Osteocyte (in vitro differentiated cells): Measurements from ENCODE around the gene THBD. TPM values are rescaled to one million over a fixed set of nuclear protein-coding genes. Genes with fewer than 3 reads are reported as not detected.

Experiments used
- DNase-seq: peaks from one replicate; pipeline ENCODE4 v3.0.0; 2021; ENCODE audit warnings: mixed read lengths; ENCODE audit not compliant: unreplicated experiment; ENCODE audit errors: extremely low spot score
- H3K27ac Mint-ChIP-seq: one replicate; pipeline ENCODE4 v1.8.0; 2021; ENCODE audit warnings: mild to moderate bottlenecking, mixed read lengths; ENCODE audit not compliant: unreplicated experiment
- H3K27me3 Mint-ChIP-seq: one replicate; pipeline ENCODE4 v1.8.0; 2021; ENCODE audit warnings: mixed read lengths; ENCODE audit not compliant: unreplicated experiment
- H3K36me3 Mint-ChIP-seq: one replicate; pipeline ENCODE4 v1.8.0; 2021; ENCODE audit warnings: mixed read lengths; ENCODE audit not compliant: unreplicated experiment
- H3K4me1 Mint-ChIP-seq: one replicate; pipeline ENCODE4 v1.8.0; 2021; ENCODE audit warnings: mixed read lengths; ENCODE audit not compliant: unreplicated experiment
- H3K4me3 Mint-ChIP-seq: one replicate; pipeline ENCODE4 v1.8.0; 2021; ENCODE audit warnings: mild to moderate bottlenecking, moderate library complexity, mixed read lengths; ENCODE audit not compliant: unreplicated experiment
- H3K9me3 Mint-ChIP-seq: one replicate; pipeline ENCODE4 v1.8.0; 2021; ENCODE audit warnings: mixed read lengths; ENCODE audit not compliant: unreplicated experiment
- CTCF ChIP-seq: fragments of 200-600 bp; sonication (generic); IDR thresholded peaks from 2 replicates; pipeline ENCODE4 v1.5.0; 2021; ENCODE audit warnings: antibody characterized with exemption, mild to moderate bottlenecking, moderate library complexity
- total RNA-seq: library from RNA; stranded (reverse); gene quantifications from 2 replicates; pipeline ENCODE4 v1.2.1, GENCODE V29; 2021

THBD gene
- total RNA-seq, 1 donor from 2014 or later, result 66.3 TPM

GRCh38 chr20:23061734-23062561 lies 12.5 kb upstream of the THBD start:
- TF ChIP-seq CTCF, result peak; percentile 69
- DNase-seq, result no peak
- Mint-ChIP-seq H3K27me3 (no peaks in the 10 kb centered on the region), H3K4me1 (peaks cover 56% of the 10 kb centered on the region), H3K4me3 (peak overlapping the region; percentile 31), H3K9me3 (no peaks in the 10 kb centered on the region), H3K36me3 (no peaks in the 10 kb centered on the region), H3K27ac (peak overlapping the region; percentile 88)

GRCh38 chr20:23061262-23061661 lies 11.8 kb upstream of the THBD start:
- no peak for DNase-seq
- Mint-ChIP-seq H3K27ac (peak overlapping the region; percentile 88), H3K9me3 (peaks cover 6% of the 10 kb centered on the region), H3K36me3 (no peaks in the 10 kb centered on the region), H3K4me3 (no peak overlapping the region), H3K27me3 (no peaks in the 10 kb centered on the region), H3K4me1 (peaks cover 56% of the 10 kb centered on the region)
- TF ChIP-seq CTCF, result no peak

- Mint-ChIP-seq H3K27me3 (no peaks in the 10 kb centered on the region), H3K9me3 (peaks cover 6% of the 10 kb centered on the region), H3K36me3 (no peaks in the 10 kb centered on the region), H3K27ac (peak overlapping the region; percentile 88), H3K4me3 (no peak overlapping the region), H3K4me1 (peaks cover 52% of the 10 kb centered on the region)
- DNase-seq, result no peak
- no peak for TF ChIP-seq CTCF
Observed at GRCh38 chr20:23060629-23061028, 11.2 kb upstream of the THBD start.

- no peak for DNase-seq
- TF ChIP-seq CTCF, result no peak
- H3K4me1 Mint-ChIP-seq, result peaks cover 46% of the 10 kb centered on the region
- H3K9me3 Mint-ChIP-seq, result peaks cover 6% of the 10 kb centered on the region
- H3K4me3 Mint-ChIP-seq, result no peak overlapping the region
- H3K27me3 Mint-ChIP-seq, result no peaks in the 10 kb centered on the region
- H3K36me3 Mint-ChIP-seq, result no peaks in the 10 kb centered on the region
- no peak overlapping the region for H3K27ac Mint-ChIP-seq
Observed at GRCh38 chr20:23059846-23060245, 10.4 kb upstream of the THBD start.

GRCh38 chr20:23059001-23059400 lies 9.5 kb upstream of the THBD start:
- no peak overlapping the region for H3K27ac Mint-ChIP-seq
- H3K27me3 Mint-ChIP-seq, result no peaks in the 10 kb centered on the region
- peaks cover 6% of the 10 kb centered on the region for H3K9me3 Mint-ChIP-seq
- no peaks in the 10 kb centered on the region for H3K36me3 Mint-ChIP-seq
- peaks cover 45% of the 10 kb centered on the region for H3K4me1 Mint-ChIP-seq
- no peak for DNase-seq
- TF ChIP-seq CTCF, result no peak
- no peak overlapping the region for H3K4me3 Mint-ChIP-seq
